ENCODE results near the gene KASH5.

Gene KASH5

DNA sequence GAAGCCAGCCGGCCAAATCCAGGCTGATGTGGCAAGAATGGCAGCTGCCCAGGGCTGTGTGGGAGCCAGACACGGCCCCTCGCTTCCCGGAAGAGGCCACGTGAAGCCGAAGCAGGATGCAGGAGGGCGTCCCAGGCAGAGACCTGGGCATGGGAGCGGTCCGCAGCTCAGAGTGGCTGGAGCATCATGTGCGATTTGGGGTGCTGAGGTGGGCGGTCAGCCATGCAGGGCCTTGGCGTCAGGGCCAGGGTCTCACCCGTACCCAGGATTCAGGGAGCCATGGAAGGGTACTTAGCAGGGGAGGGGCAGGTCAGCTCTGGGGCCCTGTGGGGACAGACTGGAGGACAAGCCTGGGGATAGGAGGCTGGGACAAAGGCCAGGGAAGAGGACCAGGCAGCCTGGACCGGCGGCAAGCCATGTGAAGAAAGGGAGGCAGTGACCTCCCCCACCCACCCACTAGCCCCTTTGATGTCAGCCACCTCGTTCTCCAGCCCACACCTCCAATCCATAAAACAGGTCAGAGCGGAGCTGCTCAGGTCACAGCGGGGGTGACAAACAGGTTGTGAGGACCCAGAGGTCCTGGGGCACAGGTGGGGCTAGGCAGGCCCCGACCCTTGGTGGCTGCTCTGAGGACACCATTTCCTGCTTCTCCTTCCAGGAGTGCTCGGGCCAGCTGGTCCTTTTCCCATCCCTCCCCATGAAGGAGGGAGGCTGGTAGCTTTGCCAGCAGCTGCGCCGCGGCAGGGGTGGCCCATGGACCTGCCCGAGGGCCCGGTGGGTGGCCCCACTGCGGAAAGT, 2.3 kb downstream of the KASH5 start:
- Histone ChIP-seq H3K27me3 (ENCODE audit: insufficient read depth, low read depth, severe bottlenecking) (no peaks in the 10 kb centered on the region), H3K36me3 (no peaks in the 10 kb centered on the region), H3K4me3 (ENCODE audit: low read depth, low read length) (no peak overlapping the region), H3K9me3 (ENCODE audit: severe bottlenecking) (no peaks in the 10 kb centered on the region), H3K27ac (no peak overlapping the region)
- no peak for DNase-seq
- TF ChIP-seq, protein P1, sequence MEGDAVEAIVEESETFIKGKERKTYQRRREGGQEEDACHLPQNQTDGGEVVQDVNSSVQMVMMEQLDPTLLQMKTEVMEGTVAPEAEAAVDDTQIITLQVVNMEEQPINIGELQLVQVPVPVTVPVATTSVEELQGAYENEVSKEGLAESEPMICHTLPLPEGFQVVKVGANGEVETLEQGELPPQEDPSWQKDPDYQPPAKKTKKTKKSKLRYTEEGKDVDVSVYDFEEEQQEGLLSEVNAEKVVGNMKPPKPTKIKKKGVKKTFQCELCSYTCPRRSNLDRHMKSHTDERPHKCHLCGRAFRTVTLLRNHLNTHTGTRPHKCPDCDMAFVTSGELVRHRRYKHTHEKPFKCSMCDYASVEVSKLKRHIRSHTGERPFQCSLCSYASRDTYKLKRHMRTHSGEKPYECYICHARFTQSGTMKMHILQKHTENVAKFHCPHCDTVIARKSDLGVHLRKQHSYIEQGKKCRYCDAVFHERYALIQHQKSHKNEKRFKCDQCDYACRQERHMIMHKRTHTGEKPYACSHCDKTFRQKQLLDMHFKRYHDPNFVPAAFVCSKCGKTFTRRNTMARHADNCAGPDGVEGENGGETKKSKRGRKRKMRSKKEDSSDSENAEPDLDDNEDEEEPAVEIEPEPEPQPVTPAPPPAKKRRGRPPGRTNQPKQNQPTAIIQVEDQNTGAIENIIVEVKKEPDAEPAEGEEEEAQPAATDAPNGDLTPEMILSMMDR (IDR thresholded peaks at IDR 0.05; ENCODE audit: low read depth, low read length) = no peak

DNA sequence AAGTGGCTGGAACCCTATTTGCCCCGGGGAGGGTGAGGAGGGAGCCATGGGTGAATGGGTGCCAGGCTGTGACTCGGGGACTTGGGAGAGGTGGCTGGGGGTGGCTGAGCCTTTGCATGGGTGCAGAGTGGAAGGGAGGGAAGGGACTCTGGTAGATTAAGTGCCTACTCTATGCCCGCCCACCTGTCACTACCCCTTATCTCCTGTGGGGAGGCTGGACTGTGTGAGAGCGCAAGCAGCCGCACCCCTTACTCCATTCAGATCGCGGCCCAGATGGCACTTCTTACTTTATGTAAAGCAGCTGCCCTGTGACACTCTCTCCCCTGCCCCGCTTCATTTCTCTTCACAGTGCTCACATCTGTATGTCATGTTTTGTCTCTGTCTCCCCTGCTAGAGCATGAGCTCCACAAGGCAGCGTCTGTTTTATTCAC, 2.9 kb downstream of the KASH5 start:
- Histone ChIP-seq H3K4me3 (ENCODE audit: low read depth, low read length) (no peak overlapping the region), H3K36me3 (no peaks in the 10 kb centered on the region), H3K27me3 (ENCODE audit: insufficient read depth, low read depth, severe bottlenecking) (no peaks in the 10 kb centered on the region), H3K27ac (no peak overlapping the region), H3K9me3 (ENCODE audit: severe bottlenecking) (no peaks in the 10 kb centered on the region)
- peak; percentile 53 for DNase-seq
- TF ChIP-seq, protein P1 (IDR thresholded peaks at IDR 0.05; ENCODE audit: low read depth, low read length) = no peak

DNA sequence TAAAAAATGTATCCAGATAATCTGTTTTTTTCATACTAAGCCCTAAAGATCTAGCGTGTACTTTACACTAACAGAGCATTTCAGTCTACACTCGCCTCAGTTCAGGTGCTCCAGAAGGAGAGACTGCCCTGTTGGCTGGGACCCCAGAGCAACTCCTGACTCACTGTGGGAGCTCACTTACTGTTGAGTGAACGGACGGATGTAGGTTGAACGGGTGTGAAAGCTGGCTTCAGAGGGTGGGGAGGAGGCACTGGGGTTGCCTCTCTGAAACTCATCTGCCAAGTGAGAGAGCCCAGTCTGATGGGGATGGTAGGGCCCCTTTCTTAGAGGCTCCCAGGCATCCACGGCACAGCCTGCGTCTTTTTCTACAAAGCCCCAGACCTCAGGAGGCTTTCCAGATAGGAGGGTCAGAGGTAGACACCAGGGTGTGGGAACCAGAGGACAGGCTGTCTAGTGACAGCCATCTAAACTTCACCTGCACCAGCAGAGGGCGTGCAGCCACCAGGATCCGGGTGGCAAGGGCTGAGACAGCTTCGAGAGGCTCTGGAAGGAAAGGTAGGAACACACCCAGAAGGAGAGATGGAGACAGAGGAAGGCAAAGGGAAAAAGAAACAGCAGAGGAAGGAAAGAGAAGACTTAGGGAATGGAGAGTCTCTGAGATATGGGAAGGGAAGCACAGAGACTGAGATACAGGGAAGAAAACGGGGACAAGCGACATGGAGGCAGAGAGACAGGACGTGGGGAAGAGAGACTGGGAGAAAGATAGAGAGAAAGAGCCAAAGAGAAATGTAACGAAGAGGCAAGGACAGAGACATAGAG, 3.7 kb downstream of the KASH5 start:
- Histone ChIP-seq H3K4me3 (ENCODE audit: low read depth, low read length) (no peak overlapping the region), H3K27ac (no peak overlapping the region), H3K36me3 (no peaks in the 10 kb centered on the region), H3K9me3 (ENCODE audit: severe bottlenecking) (no peaks in the 10 kb centered on the region), H3K27me3 (ENCODE audit: insufficient read depth, low read depth, severe bottlenecking) (no peaks in the 10 kb centered on the region)
- DNase-seq = peak; percentile 88
- TF ChIP-seq, protein P1 (IDR thresholded peaks at IDR 0.05; ENCODE audit: low read depth, low read length) = peak; percentile 82

DNA sequence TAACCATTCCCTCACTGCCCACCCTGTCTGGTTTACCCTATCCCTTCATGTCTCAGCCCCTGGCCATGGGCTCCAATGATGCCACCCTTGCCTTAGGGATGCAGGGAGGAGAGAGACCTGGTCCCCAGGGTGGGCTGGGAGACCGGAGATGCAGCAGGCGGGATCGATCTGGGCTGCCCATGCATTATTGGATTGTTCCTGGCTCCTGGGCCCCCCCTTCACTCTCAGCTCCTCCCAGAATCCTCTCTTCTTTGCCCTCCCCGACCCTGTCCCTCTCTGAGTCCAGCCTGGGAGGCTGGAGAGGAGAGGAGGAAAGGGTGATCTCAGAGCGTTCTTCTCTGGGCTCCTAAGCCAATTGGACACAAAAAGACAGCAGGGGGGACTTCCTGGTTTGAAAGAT, 5.8 kb downstream of the KASH5 start:
- no peaks in the 10 kb centered on the region for H3K36me3 ChIP-seq
- TF ChIP-seq, protein P1 (IDR thresholded peaks at IDR 0.05; ENCODE audit: low read depth, low read length) = no peak
- H3K9me3 ChIP-seq (ENCODE audit: severe bottlenecking) = no peaks in the 10 kb centered on the region
- DNase-seq = peak; percentile 51
- H3K27ac ChIP-seq = peak overlapping the region; percentile 78
- H3K4me3 ChIP-seq (ENCODE audit: low read depth, low read length) = no peak overlapping the region
- H3K27me3 ChIP-seq (ENCODE audit: insufficient read depth, low read depth, severe bottlenecking) = no peaks in the 10 kb centered on the region

DNA sequence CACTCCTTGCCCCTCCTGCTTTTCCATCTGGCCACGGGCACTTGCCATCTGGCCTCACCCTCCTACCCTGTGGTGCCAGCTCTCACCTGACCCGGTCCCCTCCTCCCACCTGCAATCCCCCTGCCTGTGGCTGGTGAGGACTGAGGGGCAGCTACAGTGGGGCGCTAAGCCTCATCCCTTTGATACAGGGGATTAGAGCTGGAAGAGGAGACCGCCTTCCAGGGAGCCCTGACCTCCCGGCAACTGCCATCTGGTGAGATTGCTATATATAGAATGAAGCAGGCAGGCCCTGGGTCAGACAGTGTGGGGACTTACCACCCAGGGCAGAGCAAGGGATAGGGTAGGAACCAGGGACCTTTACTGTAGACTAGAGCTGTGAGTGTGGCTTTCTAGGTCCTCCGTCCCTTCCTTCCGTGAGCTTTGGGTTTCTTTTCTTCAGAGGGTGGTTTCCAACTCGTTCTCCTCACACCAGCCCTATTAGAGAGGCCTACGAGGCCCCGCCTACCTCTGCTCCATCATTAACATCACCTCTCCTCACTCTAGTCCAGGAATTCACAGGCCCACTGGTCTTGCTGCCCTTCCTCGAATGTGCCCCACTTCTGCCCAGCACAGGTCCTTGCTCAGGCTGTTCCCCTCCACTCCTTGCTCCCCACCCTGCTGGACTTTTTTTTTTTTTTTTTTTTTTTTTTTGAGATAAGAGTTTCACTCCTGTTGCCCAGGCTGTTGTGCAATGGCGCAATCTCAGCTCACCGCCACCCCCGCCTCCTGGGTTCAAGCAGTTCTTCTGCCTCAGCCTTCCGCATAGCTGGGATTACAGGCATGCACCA, 7.7 kb downstream of the KASH5 start:
- H3K27me3 ChIP-seq (ENCODE audit: insufficient read depth, low read depth, severe bottlenecking) = no peaks in the 10 kb centered on the region
- H3K27ac ChIP-seq = peak overlapping the region; percentile 78
- TF ChIP-seq, protein P1 (IDR thresholded peaks at IDR 0.05; ENCODE audit: low read depth, low read length) = no peak
- peak; percentile 92 for DNase-seq
- no peaks in the 10 kb centered on the region for H3K36me3 ChIP-seq
- no peak overlapping the region for H3K4me3 ChIP-seq (ENCODE audit: low read depth, low read length)
- H3K9me3 ChIP-seq (ENCODE audit: severe bottlenecking) = no peaks in the 10 kb centered on the region

Measured in WERI-Rb-1 (cell line).